K562 treated with DMSO at 1 percent for 24 hours (cell line): Measurements from ENCODE around the gene MADD. TPM values are rescaled to one million over a fixed set of nuclear protein-coding genes. Genes with fewer than 3 reads are reported as not detected.

Source experiments
- total RNA-seq: library from RNA; unstranded; fragments of 300-600 nt; gene quantifications from 2 replicates; pipeline ENCODE4 v1.2.3, GENCODE V29; 2022; ENCODE audit warnings: low read depth; ENCODE audit not compliant: insufficient read depth

Gene MADD
- 68.3 and 70.5 TPM in 2 replicates for total RNA-seq

GRCh38 chr11:47269829-47270305 lies at the start of gene MADD:
TSS of gene MADD (plus strand) at chr11:47270133.

DNA sequence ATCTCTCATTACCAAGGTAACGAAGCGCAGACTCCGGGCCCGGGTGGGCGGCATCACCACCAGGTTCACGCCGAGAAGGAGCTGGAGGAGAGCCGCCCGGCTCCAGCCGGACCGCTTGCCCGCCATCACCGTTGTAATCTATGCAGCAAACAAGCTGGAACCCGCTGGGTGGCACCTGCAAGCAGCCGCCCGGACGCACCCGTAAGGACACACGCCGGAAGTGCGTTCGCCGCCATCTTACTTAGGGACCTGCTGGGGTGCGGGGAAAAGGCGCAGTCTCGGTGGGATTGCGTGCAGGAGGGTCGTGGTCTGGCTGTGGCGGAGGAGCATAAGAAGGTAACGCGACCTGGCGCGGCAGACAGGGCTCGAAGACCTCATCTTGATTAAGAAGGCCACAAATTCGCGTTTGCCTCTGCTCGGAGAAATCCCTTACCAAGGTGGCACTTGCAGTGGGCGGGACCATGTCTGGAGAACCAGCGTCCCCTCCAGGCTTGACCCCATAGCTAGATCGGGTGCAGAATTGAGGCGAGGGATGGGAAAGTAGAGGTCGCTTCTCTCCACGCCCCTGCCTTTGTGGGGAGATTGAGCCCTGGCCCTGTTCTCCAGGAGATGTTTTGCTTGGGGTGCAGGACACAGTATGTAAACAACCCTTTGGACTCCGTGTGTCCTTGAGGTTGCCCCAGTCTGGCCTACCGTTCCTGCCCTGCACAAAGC lies 21.1 kb upstream of the MADD start, which contains the start of gene ACP2:
Gene ACP2 (minus strand): TSS at position 151 of the 714 bp plus-strand sequence. CDS start 25 bp downstream, at position 126.

GRCh38 chr11:47257517-47258316 lies 12.2 kb upstream of the MADD start, which contains the start of gene NR1H3:
TSS of gene NR1H3 (plus strand) at chr11:47257996. CDS start at chr11:47259217, 1,221 bp downstream.

DNA sequence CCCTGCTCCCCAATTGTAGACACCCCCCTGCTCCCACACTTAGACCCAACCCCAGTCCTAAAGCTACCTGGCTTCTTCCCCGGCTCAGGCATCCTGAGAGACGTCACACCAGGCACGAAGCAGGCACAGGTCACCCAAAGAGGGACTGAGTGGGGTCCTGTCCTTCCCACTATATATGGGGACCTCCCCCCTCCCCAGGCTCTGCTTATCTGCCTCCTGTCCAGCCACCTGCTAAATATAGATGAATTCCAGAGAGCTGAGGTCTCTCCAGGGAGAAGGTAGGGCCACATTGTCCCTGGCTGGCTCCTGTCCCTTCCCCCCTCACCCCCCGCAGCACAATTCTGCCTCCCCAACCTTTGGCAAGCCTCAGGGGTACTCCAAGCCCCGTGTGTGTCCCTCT lies 82.6 kb downstream of the MADD start, which contains the start of gene MYBPC3:
Gene MYBPC3 (minus strand): TSS at position 147 of the 400 bp plus-strand sequence. CDS start 55 bp downstream, at position 92.

DNA sequence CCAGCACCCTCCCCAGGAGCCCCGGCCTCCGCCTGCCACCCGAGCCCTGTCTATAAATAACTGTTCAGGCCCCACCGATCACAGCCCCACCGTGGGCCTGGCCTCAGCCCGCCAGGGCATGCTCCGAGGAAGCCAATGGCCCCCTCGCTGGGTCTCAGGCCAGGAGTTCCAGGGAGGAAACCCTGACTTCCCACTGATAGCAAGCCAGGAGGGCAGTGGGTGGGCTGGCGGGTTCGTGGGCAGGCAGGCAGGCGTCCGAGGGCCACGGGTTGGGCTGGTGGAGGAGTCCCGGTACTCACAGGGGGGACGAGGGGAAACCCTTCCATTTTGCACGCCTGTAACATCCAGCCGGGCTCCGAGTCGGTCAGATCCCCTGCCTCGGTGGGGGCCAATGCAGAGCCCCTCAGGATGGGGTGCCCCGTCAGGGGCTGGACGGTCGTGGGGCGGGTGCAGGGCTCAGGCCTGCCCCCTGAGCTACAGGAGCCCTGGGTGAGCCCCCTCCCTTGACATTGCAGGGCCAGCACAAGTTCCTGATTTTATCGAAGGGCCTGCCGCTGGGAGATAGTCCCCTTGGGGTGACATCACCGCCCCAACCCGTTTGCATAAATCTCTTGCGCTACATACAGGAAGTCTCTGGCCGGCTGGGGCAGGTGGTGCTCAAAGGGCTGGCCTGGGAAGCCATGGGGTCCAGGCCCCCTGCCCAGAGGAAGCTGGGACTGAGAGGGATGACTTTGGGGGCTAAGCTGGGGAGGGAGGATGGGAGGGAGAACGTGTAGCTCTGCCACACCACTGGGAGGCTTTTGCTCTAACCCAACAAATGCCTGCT lies 108.3 kb downstream of the MADD start, which contains the start of gene SPI1:
Gene SPI1 (minus strand): TSS at position 538 of the 826 bp plus-strand sequence. CDS start 194 bp downstream, at position 344.

Other genes starting within 250 kb of the MADD start
- 88.9 and 92.2 TPM in 2 replicates for gene ARFGAP2, start 93.3 kb upstream of the MADD start, total RNA-seq
- gene PACSIN3, start 83.7 kb upstream of the MADD start, total RNA-seq = 8.4 and 10.3 TPM in 2 replicates
- 16.0 and 23.1 TPM in 2 replicates for gene DDB2, start 55.2 kb upstream of the MADD start, total RNA-seq
- gene ACP2, start 21.3 kb upstream of the MADD start, total RNA-seq = 44.0 and 44.2 TPM in 2 replicates
- 23.9 and 33.4 TPM in 2 replicates for gene NR1H3, start 12.1 kb upstream of the MADD start, total RNA-seq
- 0.07 and 0.14 TPM in 2 replicates for gene MYBPC3, start 82.6 kb downstream of the MADD start, total RNA-seq
- 97.0 and 98.7 TPM in 2 replicates for gene SPI1, start 108.4 kb downstream of the MADD start, total RNA-seq
- gene SLC39A13, start 138.5 kb downstream of the MADD start, total RNA-seq = 36.8 and 37.2 TPM in 2 replicates
- gene PSMC3, start 156.3 kb downstream of the MADD start, total RNA-seq = 257 and 263 TPM in 2 replicates
- 1.0 TPM in 1 of 2 replicates, not detected in the other for gene RAPSN, start 179.0 kb downstream of the MADD start, total RNA-seq